ENCODE data around the gene HSPB2.

The HSPB2 gene

DNA sequence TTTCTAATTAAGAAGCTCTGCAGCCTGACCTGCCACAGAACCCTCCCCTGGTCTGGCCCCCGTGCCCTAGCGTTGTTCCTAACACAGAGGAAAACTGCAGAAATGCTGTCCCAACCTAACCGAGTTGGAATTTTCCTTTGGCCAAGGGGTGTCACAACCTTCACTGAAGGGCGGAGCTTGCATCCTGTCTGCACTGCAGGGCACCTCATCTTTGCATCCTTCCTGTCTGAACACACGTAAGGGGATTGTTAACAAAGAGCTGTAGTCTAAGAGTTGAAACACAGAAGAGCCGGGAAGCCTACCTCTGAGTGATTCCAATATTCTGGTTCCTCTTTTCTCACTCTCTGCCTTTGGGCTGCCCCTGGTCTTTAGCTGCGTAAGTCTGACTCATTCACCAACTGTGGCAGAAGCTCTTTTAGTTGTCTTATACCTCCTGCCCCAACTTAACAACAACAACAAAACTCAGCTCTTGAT lies 26.2 kb downstream of the HSPB2 start:
- CTCF ChIA-PET = interaction anchor here (0.7 to 11.0 kb wide), 7 partner anchors 9 to 68 kb away, joined by 3 to 110 read pairs (median 17); partner anchors contain the start of gene ALG9
- peak overlapping the region; percentile 69 for H3K4me3 ChIP-seq (ENCODE audit: low read depth, low read length)
- POLR2A ChIA-PET = interaction anchor here (0.6 to 1.8 kb wide), 3 partner anchors 12 to 76 kb away, joined by 3 to 9 read pairs (median 3); no protein-coding TSS in a partner anchor
- TF ChIP-seq, protein P1, sequence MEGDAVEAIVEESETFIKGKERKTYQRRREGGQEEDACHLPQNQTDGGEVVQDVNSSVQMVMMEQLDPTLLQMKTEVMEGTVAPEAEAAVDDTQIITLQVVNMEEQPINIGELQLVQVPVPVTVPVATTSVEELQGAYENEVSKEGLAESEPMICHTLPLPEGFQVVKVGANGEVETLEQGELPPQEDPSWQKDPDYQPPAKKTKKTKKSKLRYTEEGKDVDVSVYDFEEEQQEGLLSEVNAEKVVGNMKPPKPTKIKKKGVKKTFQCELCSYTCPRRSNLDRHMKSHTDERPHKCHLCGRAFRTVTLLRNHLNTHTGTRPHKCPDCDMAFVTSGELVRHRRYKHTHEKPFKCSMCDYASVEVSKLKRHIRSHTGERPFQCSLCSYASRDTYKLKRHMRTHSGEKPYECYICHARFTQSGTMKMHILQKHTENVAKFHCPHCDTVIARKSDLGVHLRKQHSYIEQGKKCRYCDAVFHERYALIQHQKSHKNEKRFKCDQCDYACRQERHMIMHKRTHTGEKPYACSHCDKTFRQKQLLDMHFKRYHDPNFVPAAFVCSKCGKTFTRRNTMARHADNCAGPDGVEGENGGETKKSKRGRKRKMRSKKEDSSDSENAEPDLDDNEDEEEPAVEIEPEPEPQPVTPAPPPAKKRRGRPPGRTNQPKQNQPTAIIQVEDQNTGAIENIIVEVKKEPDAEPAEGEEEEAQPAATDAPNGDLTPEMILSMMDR (IDR thresholded peaks at IDR 0.05; ENCODE audit: insufficient read depth, low read length, missing control alignments) = no peak
- DNase-seq (ENCODE audit: low read depth, low spot score) = no peak

DNA sequence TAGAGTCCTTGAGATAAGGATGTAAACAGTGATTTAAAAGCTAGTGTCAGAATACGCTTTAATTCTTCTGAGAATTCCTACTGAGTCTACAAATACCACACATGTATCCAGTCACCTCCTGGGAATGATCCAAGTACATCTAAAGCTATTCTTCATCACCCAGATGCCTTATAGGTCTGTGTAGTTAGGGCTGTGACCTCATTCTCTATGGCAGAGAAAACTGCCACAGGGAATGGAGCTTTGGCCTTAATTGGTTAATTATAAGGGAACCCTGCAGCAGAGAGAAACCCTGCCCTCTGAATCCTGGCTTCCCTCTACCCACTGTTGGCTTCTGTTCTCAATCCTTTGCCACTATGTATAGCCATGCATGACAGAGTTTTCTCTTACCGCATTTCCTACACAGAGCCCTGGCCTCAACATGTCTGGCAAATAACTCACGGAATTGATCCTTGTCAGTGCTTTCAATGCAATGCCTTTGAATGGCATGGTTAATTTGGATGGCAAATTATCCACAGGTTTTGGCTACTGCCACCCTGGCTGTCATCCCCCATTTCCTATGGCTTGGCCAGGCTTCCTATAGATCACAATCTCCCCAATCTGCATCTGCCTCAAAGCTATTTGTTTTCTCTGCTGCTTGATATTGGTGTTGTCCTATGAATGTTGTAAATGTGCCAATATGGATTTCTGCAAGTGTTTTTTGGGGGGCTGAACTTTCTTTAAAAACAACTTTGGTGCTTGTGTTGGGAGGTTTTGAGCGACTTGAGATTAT lies 27.5 kb downstream of the HSPB2 start:
- CTCF ChIA-PET = interaction anchor here (2.7 to 11.0 kb wide), 3 partner anchors 10 to 56 kb away, joined by 20 to 110 read pairs (median 34); no protein-coding TSS in a partner anchor
- no peak overlapping the region; the same call in 1 of the 2 replicates for H3K4me3 ChIP-seq (ENCODE audit: low read depth, low read length)
- POLR2A ChIA-PET = interaction anchor here (0.6 kb wide), 1 partner anchor 147 kb away, joined by 4 read pairs; no protein-coding TSS in a partner anchor
- DNase-seq (ENCODE audit: low read depth, low spot score) = peak; percentile 69
- TF ChIP-seq, protein P1 (IDR thresholded peaks at IDR 0.05; ENCODE audit: insufficient read depth, low read length, missing control alignments) = no peak

DNA sequence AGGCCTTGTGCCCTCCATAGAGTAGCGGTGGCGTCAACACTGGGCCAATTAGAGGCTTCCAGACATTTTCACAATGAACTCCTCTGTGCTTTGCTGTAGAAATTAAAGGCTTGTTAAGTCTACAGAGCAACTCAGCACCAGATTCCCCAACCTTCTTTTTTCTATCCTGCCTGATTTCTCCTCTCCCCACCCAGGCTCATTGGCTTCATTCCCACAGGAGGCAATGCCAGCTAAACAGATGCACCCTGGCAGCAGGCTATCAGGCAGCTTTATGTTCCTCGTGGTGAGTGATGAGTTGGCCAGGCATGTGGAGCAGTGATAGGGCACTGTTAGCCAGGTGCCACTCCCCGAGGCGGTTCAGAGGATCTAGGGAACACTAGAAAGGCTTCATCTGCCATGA lies 29.4 kb downstream of the HSPB2 start:
- TF ChIP-seq, protein P1 (IDR thresholded peaks at IDR 0.05; ENCODE audit: insufficient read depth, low read length, missing control alignments) = no peak
- ChIA-PET CTCF (interaction anchor here (0.9 to 11.0 kb wide), 3 partner anchors 12 to 41 kb away, joined by 3 to 110 read pairs (median 34); no protein-coding TSS in a partner anchor), POLR2A (no interaction called here)
- no peak for DNase-seq (ENCODE audit: low read depth, low spot score)
- no peak overlapping the region for H3K4me3 ChIP-seq (ENCODE audit: low read depth, low read length)

DNA sequence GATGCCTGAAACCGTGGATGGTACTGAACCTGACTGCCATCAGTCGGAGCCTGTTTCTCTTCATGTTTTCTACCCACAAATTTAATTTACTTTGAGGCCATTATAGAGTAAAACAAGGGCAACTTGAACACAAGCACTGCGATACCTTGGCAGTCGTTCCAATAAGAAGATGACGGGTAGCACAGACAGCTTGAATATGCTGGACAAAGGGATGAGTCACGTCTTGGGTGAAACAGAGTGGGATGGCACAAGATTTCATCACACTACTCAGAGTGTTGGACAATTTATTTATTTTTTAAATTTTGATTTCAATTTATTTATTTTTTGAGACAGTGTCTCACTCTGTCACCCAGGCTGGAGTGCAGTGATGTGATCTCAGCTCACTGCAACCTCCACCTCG lies 30.3 kb downstream of the HSPB2 start:
- H3K4me3 ChIP-seq (ENCODE audit: low read depth, low read length) = no peak overlapping the region
- TF ChIP-seq, protein P1 (IDR thresholded peaks at IDR 0.05; ENCODE audit: insufficient read depth, low read length, missing control alignments) = no peak
- CTCF ChIA-PET = interaction anchor here (0.9 to 11.0 kb wide), 4 partner anchors 13 to 54 kb away, joined by 3 to 110 read pairs (median 4); no protein-coding TSS in a partner anchor
- POLR2A ChIA-PET = no interaction called here
- no peak for DNase-seq (ENCODE audit: low read depth, low spot score)

DNA sequence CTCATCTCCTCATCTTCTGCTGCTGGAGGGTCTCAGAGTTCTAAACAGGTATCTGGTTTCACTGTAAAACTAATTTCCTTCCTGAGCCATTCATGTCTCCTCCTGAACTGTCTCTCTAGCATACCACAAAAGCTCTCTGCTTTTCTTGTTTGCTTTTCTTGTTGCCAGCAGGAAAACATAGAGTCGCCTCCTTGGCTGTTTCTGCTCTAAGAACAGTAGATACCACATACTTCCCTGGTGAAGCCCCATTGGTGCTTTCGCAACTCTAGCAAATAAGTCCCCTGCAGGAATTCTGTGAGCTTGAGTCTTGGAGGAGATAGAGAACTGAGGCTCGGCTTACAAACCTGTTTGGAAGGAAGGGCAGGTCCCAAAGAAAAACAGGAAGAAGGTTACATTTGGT lies 31.6 kb downstream of the HSPB2 start:
- H3K4me3 ChIP-seq (ENCODE audit: low read depth, low read length) = no peak overlapping the region
- DNase-seq (ENCODE audit: low read depth, low spot score) = peak; percentile 82
- TF ChIP-seq, protein P1 (IDR thresholded peaks at IDR 0.05; ENCODE audit: insufficient read depth, low read length, missing control alignments) = no peak
- ChIA-PET POLR2A (interaction anchor here (0.8 to 1.2 kb wide), 3 partner anchors 17 to 73 kb away, joined by 3 read pairs; partner anchors contain the start of gene ALG9), CTCF (interaction anchor here (0.9 to 11.0 kb wide), 7 partner anchors 9 to 37 kb away, joined by 4 to 110 read pairs (median 8); no protein-coding TSS in a partner anchor)

DNA sequence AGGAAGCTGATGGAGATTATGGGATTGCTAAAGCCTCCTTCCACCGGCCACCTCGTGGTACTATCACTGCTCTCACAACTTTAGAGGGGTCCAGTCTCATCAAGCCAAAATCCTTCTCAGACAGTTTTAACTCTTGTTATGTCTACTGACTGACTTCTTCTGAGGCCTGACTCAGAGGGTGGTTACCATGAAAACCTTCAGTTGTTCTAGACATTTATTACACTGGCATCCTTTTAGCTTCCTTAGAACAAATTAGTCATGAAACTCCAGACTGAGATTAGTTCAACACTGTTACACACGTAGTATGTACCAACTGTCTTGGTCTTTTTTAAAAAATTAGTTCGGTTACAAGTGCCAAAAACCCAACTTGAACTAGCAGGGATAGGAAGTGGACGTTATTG lies 32.1 kb downstream of the HSPB2 start:
- peak; percentile 77 for DNase-seq (ENCODE audit: low read depth, low spot score)
- POLR2A ChIA-PET = interaction anchor here (0.5 to 1.2 kb wide), 5 partner anchors 17 to 73 kb away, joined by 3 read pairs; partner anchors contain the start of gene ALG9
- TF ChIP-seq, protein P1 (IDR thresholded peaks at IDR 0.05; ENCODE audit: insufficient read depth, low read length, missing control alignments) = no peak
- no peak overlapping the region for H3K4me3 ChIP-seq (ENCODE audit: low read depth, low read length)
- CTCF ChIA-PET = interaction anchor here (1.3 to 11.0 kb wide), 6 partner anchors 9 to 37 kb away, joined by 4 to 110 read pairs (median 8); no protein-coding TSS in a partner anchor

Data from AG04449 (cell line).